Thyroid gland (tissue), 4 donors: Measurements from ENCODE around the gene GTPBP4. TPM values are rescaled to one million over a fixed set of nuclear protein-coding genes. Genes with fewer than 3 reads are reported as not detected.

ENCODE experiments used
- DNase-seq, 2 donors: peaks; one replicate each; pipeline ENCODE4 v3.0.0-alpha.2; 2019
- H3K27ac ChIP-seq, 3 donors: fragments of 200-600 bp; sonication (generic); 1 replicate in 2 of 3; 2 replicates in 1 of 3; pipeline ENCODE4 v1.5.1; 2016 to 2019; ENCODE audit warnings: mild to moderate bottlenecking in 1 of 3, moderate library complexity in 1 of 3
- H3K27me3 ChIP-seq: fragments of 200-600 bp; sonication (generic); one replicate; pipeline ENCODE4 v1.5.1; 2019
- H3K36me3 ChIP-seq, 2 donors: fragments of 200-600 bp; sonication (generic); one replicate each; pipeline ENCODE4 v1.5.1; 2016 to 2019
- H3K4me1 ChIP-seq, 2 donors: fragments of 200-600 bp; sonication (generic); one replicate each; pipeline ENCODE4 v1.5.1; 2017 to 2019
- H3K4me3 ChIP-seq, 3 donors: fragments of 200-600 bp; sonication (generic); replicated peaks in 1 of 3; 1 replicate in 2 of 3; 2 replicates in 1 of 3; pipeline ENCODE4 v1.5.1; 2016; ENCODE audit warnings: mild to moderate bottlenecking in 1 of 3
- H3K9me3 ChIP-seq: fragments of 200-600 bp; sonication (generic); one replicate; pipeline ENCODE4 v1.5.1; 2017
- POLR2A ChIP-seq, 2 donors: fragments of 450-650 bp; IDR thresholded peaks; one replicate each; pipeline ENCODE4 v1.6.1; 2017; ENCODE audit warnings: antibody characterized with exemption in 2 of 2, mild to moderate bottlenecking in 2 of 2, moderate library complexity in 1 of 2
- WGBS, 2 donors: methylation state at CpG; one replicate each; pipeline ENCODE4 v1.1.5; 2017; 5-methylcytosine and 5-hydroxymethylcytosine counted together
- intact Hi-C: fragments of 100-400 bp; cut with DNase I; formaldehyde crosslinking; loops from one replicate; pipeline ENCODE4 v1.15.1; 2023
- total RNA-seq, 4 donors: library from RNA; depleted of rRNA; stranded (reverse); fragments of >200 nt; gene quantifications; one replicate each; pipeline ENCODE4 v1.2.3, GENCODE V29; 2016
- TF ChIP-seq, protein P1 (sequence below), 6 experiments: fragments of 200-600 bp in 3 of 6; fragments of 450-650 bp in 3 of 6; sonication (generic) in 3 of 6; IDR thresholded peaks; one replicate each; pipeline ENCODE4 v1.5.1; 2016 to 2019; ENCODE audit warnings: antibody characterized with exemption in 6 of 6, mild to moderate bottlenecking in 2 of 6, inconsistent platforms in 1 of 6, moderate library complexity in 1 of 6

Gene GTPBP4
- total RNA-seq, 4 donors from 2014 or later: 12.0 to 24.6 (median 19.8) TPM

DNA sequence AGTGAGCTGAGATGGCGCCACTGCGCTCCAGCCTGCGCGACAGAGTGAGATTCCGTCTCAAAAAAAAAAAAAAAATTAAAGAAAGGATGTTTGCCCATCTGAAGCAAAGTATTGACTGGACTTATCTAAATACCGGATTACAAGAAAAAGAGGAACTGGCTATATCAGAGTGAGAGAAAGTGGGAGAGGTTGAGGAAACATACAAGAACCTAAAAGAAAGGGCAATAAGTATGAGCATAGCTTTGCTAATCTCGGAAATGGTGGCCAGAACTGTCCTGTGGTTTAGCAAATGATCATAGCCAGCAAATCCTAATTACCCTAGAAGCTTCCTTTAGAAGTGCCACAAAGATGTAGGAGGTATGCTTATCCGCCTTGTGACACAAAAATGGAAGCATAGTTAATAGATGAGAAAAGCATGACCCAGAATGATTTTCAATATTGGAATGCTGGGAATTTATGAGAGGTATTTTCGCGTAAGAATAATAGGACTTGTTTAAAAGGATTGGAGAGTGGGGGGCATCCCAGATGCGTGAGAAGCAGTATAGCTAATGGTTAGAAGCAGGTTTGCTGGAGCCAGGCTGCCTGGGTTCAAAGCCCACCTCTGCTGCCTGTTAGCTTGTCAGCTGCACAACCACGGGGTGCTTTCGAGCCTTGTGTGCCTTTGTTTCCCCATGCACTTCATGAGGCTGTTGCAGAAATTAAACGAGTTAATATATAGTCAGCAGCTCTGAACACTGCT is 1.2 kb upstream of the GTPBP4 start:
- intact Hi-C loops: loop anchor here (5.0 to 10.0 kb wide), 2 partner anchors 55 to 162 kb away; partner anchors contain the start of gene LARP4B
- H3K4me3 ChIP-seq: peak overlapping the region in 1 of 3 donors; percentile 58
- no peak for DNase-seq
- TF ChIP-seq, protein P1, sequence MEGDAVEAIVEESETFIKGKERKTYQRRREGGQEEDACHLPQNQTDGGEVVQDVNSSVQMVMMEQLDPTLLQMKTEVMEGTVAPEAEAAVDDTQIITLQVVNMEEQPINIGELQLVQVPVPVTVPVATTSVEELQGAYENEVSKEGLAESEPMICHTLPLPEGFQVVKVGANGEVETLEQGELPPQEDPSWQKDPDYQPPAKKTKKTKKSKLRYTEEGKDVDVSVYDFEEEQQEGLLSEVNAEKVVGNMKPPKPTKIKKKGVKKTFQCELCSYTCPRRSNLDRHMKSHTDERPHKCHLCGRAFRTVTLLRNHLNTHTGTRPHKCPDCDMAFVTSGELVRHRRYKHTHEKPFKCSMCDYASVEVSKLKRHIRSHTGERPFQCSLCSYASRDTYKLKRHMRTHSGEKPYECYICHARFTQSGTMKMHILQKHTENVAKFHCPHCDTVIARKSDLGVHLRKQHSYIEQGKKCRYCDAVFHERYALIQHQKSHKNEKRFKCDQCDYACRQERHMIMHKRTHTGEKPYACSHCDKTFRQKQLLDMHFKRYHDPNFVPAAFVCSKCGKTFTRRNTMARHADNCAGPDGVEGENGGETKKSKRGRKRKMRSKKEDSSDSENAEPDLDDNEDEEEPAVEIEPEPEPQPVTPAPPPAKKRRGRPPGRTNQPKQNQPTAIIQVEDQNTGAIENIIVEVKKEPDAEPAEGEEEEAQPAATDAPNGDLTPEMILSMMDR (IDR thresholded peaks at IDR 0.05): no peak
- TF ChIP-seq POLR2A (IDR thresholded peaks at IDR 0.05): no peak
- no peaks in the 10 kb centered on the region for H3K27me3 ChIP-seq
- WGBS, 2 donors: 77 to 78% methylated on average over 14 of the region's 14 CpGs
- H3K9me3 ChIP-seq: no peaks in the 10 kb centered on the region
- peak overlapping the region; percentile 15 to 87 (median 85) for H3K27ac ChIP-seq
- no peaks in the 10 kb centered on the region for H3K36me3 ChIP-seq
- H3K4me1 ChIP-seq: peaks cover 28 to 36% of the 10 kb centered on the region in 2 donors

DNA sequence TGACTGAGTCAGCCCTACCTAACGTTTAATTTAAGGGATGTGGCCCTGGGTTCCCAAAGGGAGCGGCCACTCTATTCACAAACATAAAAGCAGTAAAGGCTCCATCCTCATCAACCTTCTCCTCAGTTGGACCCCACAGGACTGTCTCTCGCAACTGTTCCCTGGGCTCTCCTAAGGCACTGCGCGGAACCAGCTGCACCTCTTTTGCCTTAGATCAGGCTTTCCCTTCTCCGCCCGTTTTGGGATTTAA is 689 bp upstream of the GTPBP4 start:
- 19% methylated on average over 6 to 7 of the region's 7 CpGs for WGBS, 2 donors
- peak overlapping the region; percentile 58 to 87 (median 80) for H3K4me3 ChIP-seq
- H3K4me1 ChIP-seq: peaks cover 28 to 36% of the 10 kb centered on the region in 2 donors
- H3K27ac ChIP-seq: peak overlapping the region; percentile 73 to 87 (median 85)
- no peak for DNase-seq
- no peaks in the 10 kb centered on the region for H3K27me3 ChIP-seq
- TF ChIP-seq POLR2A (IDR thresholded peaks at IDR 0.05): no peak
- TF ChIP-seq, protein P1 (IDR thresholded peaks at IDR 0.05): no peak
- intact Hi-C loops: loop anchor here (5.0 to 10.0 kb wide), 2 partner anchors 55 to 163 kb away; partner anchors contain the start of gene LARP4B
- no peaks in the 10 kb centered on the region for H3K9me3 ChIP-seq
- no peaks in the 10 kb centered on the region for H3K36me3 ChIP-seq

DNA sequence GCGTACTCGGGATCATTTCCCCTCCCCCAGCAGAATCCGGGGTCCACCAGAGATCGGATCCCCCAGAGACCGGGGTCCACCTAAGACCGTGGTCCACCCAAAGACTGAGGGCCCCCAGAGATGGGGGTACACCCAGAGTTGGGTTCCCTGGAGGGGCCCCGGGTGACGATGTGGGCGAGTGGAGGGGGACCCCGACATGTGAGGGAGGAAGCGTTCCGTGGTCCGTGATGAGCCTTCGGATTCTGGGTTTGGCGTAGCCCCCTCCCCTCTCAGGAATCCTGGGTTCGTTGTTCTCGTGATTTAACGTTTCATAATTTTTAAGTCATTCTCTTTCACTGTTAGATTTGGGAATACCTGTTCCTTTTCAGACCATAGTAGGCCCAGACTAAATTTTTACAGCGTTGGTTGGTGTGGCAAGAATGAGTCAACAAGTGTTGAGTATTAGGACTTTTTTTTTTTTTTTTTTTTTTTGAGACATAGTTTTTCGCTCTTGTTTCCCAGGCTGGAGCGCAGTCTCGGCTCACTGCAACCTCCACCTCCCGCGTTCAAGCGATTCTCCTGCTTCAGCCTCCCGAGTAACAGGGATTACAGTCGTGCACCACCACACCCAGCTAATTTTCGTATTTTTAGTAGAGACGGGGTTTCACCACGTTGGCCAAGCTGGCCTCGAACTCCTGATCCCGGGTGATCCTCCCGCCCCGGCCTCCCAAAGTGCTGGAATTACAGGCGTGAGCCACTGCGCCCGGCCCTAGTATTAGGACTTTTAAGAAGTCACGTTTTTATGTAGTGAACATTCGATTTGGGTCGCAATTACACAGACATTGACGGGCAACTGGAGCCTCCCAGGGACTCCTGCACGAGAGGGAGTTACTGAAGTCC is 672 bp downstream of the GTPBP4 start:
- Histone ChIP-seq H3K27ac (peak overlapping the region in 2 of 3 donors; percentile 85 to 87), H3K9me3 (no peaks in the 10 kb centered on the region), H3K36me3 (peaks cover 8 to 12% of the 10 kb centered on the region in 2 donors), H3K4me3 (peak overlapping the region; percentile 58 to 87 (median 80)), H3K4me1 (peaks cover 28 to 36% of the 10 kb centered on the region in 2 donors), H3K27me3 (no peaks in the 10 kb centered on the region)
- TF ChIP-seq POLR2A (IDR thresholded peaks at IDR 0.05): no peak
- TF ChIP-seq, protein P1 (IDR thresholded peaks at IDR 0.05): no peak
- 32 to 33% methylated on average over 38 to 39 of the region's 42 CpGs for WGBS, 2 donors
- intact Hi-C loops: loop anchor here (5.0 to 10.0 kb wide), 2 partner anchors 57 to 164 kb away; partner anchors contain the start of gene LARP4B
- DNase-seq: no peak

DNA sequence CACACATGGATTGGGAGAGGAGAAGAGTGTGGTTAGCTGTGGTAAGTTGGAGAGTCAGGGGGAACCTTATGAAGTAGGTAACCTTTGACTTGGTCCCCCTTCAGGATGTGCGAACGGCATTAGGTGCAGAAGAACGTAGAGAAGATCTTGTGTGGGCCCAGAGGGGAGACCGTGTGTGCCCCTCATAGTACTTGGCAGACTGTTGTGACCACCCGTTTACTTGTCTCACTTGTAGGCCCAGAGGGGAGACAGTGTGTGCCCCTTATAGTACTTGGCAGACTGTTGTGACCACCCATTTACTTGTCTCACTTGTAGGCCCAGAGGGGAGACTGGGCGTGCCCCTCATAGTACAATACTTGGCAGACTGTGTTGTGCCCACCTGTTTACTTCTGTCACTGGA is 2.6 kb downstream of the GTPBP4 start:
- Histone ChIP-seq H3K36me3 (peaks cover 8 to 16% of the 10 kb centered on the region in 2 donors), H3K27me3 (no peaks in the 10 kb centered on the region), H3K4me3 (no peak overlapping the region), H3K9me3 (no peaks in the 10 kb centered on the region), H3K27ac (no peak overlapping the region), H3K4me1 (peaks cover 25 to 27% of the 10 kb centered on the region in 2 donors)
- TF ChIP-seq, protein P1 (IDR thresholded peaks at IDR 0.05): no peak
- TF ChIP-seq POLR2A (IDR thresholded peaks at IDR 0.05): no peak
- no peak for DNase-seq
- intact Hi-C loops: no loop called here
- WGBS, 2 donors: 91 to 93% methylated on average over 6 of the region's 6 CpGs
